GM21737 (cell line): ENCODE data around the gene NAP1L4.
"Not testable (repeated sequence)": the region's sequence is repeated elsewhere in the genome, so short reads cannot be mapped to it uniquely, and the experiment has no call there.

Experiments used
- ATAC-seq: cut with Tn5 transposase; IDR thresholded peaks from one replicate; pipeline ENCODE4 v1.9.1; 2021; ENCODE audit warnings: mild to moderate bottlenecking, moderate library complexity; ENCODE audit not compliant: unreplicated experiment

NAP1L4 gene

GRCh38 chr11:2940147-2940920 is 51.8 kb downstream of the NAP1L4 start:
- ATAC-seq, result no peak

- not testable (repeated sequence) for ATAC-seq
Observed at GRCh38 chr11:2938458-2939418, 53.4 kb downstream of the NAP1L4 start.

- ATAC-seq, result not testable (repeated sequence)
Observed at GRCh38 chr11:2937641-2938457, 54.3 kb downstream of the NAP1L4 start.

- no peak for ATAC-seq
Observed at GRCh38 chr11:2934611-2935239, 57.4 kb downstream of the NAP1L4 start.

GRCh38 chr11:2934021-2934550 is 58.0 kb downstream of the NAP1L4 start:
- ATAC-seq, result no peak

- ATAC-seq, result no peak
Observed at GRCh38 chr11:2933375-2934020, 58.6 kb downstream of the NAP1L4 start.

- ATAC-seq, result no peak
Observed at GRCh38 chr11:2932850-2933251, 59.3 kb downstream of the NAP1L4 start.

GRCh38 chr11:2931771-2932738 is 60.1 kb downstream of the NAP1L4 start:
- no peak for ATAC-seq

- ATAC-seq, result no peak
Observed at GRCh38 chr11:2931420-2931746, 60.7 kb downstream of the NAP1L4 start.

GRCh38 chr11:2930704-2931419 is 61.3 kb downstream of the NAP1L4 start:
- peak; percentile 42 for ATAC-seq

GRCh38 chr11:2929950-2930703 is 62.0 kb downstream of the NAP1L4 start:
- ATAC-seq, result no peak

- ATAC-seq, result no peak
Observed at GRCh38 chr11:2929531-2929949, 62.6 kb downstream of the NAP1L4 start.

GRCh38 chr11:2928605-2929530 is 63.3 kb downstream of the NAP1L4 start, which contains the start of gene PHLDA2:
Gene PHLDA2, minus strand, starts transcription at chr11:2929420. Its CDS starts 56 bp downstream, at chr11:2929364.
- ATAC-seq, result no peak

- no peak for ATAC-seq
Observed at GRCh38 chr11:2927851-2928604, 64.1 kb downstream of the NAP1L4 start.

- ATAC-seq, result no peak
Observed at GRCh38 chr11:2927121-2927800, 64.9 kb downstream of the NAP1L4 start.
